Measurements from ENCODE around the gene SMAD6.
"Not testable (repeated sequence)": the region's sequence is repeated elsewhere in the genome, so short reads cannot be mapped to it uniquely, and the experiment has no call there.

SMAD6 gene

GRCh38 chr15:66826507-66826906 lies 124.5 kb downstream of the SMAD6 start:
- no peaks in the 10 kb centered on the region for H3K36me3 Mint-ChIP-seq
- H3K27ac Mint-ChIP-seq: no peak overlapping the region
- H3K4me1 Mint-ChIP-seq: peaks cover 5% of the 10 kb centered on the region
- DNase-seq (ENCODE audit: low spot score in 2 of 2) (no peak), ATAC-seq (ENCODE audit: low read depth) (no peak)
- H3K9me3 Mint-ChIP-seq: no peaks in the 10 kb centered on the region
- no peaks in the 10 kb centered on the region for H3K27me3 Mint-ChIP-seq
- H3K4me3 Mint-ChIP-seq: no peak overlapping the region

GRCh38 chr15:66827039-66827697 lies 125.1 kb downstream of the SMAD6 start:
- ATAC-seq (ENCODE audit: low read depth) (no peak), DNase-seq (ENCODE audit: low spot score in 2 of 2) (no peak)
- Mint-ChIP-seq H3K4me3 (no peak overlapping the region), H3K4me1 (peaks cover 9% of the 10 kb centered on the region), H3K27ac (no peak overlapping the region), H3K36me3 (no peaks in the 10 kb centered on the region), H3K27me3 (no peaks in the 10 kb centered on the region), H3K9me3 (no peaks in the 10 kb centered on the region)

- ATAC-seq (ENCODE audit: low read depth) (no peak), DNase-seq (ENCODE audit: low spot score in 2 of 2) (no peak)
- Mint-ChIP-seq H3K9me3 (no peaks in the 10 kb centered on the region), H3K4me1 (peaks cover 14% of the 10 kb centered on the region), H3K27me3 (no peaks in the 10 kb centered on the region), H3K36me3 (no peaks in the 10 kb centered on the region), H3K27ac (no peak overlapping the region), H3K4me3 (no peak overlapping the region)
These were observed 125.6 kb downstream of the SMAD6 start for GRCh38 chr15:66827698-66828055.

- H3K27ac Mint-ChIP-seq; H3K4me3 Mint-ChIP-seq; H3K9me3 Mint-ChIP-seq; ATAC-seq (ENCODE audit: low read depth); H3K27me3 Mint-ChIP-seq; DNase-seq (ENCODE audit: low spot score in 2 of 2); H3K36me3 Mint-ChIP-seq: not testable (repeated sequence)
- H3K4me1 Mint-ChIP-seq: peaks cover 22% of the 10 kb centered on the region
These were observed 126.9 kb downstream of the SMAD6 start for GRCh38 chr15:66828817-66829541.

GRCh38 chr15:66829551-66830121 lies 127.6 kb downstream of the SMAD6 start:
- H3K4me1 Mint-ChIP-seq: peaks cover 26% of the 10 kb centered on the region
- no peak overlapping the region for H3K4me3 Mint-ChIP-seq
- no peak overlapping the region for H3K27ac Mint-ChIP-seq
- no peaks in the 10 kb centered on the region for H3K27me3 Mint-ChIP-seq
- no peaks in the 10 kb centered on the region for H3K36me3 Mint-ChIP-seq
- H3K9me3 Mint-ChIP-seq: no peaks in the 10 kb centered on the region
- no peak for ATAC-seq (ENCODE audit: low read depth)
- DNase-seq (ENCODE audit: low spot score in 2 of 2): no peak

GRCh38 chr15:66830358-66830757 lies 128.3 kb downstream of the SMAD6 start:
- ATAC-seq (ENCODE audit: low read depth) (no peak), DNase-seq (ENCODE audit: low spot score in 2 of 2) (no peak)
- H3K4me3 Mint-ChIP-seq: no peak overlapping the region
- no peak overlapping the region for H3K27ac Mint-ChIP-seq
- peaks cover 26% of the 10 kb centered on the region for H3K4me1 Mint-ChIP-seq
- no peaks in the 10 kb centered on the region for H3K36me3 Mint-ChIP-seq
- H3K27me3 Mint-ChIP-seq: no peaks in the 10 kb centered on the region
- no peaks in the 10 kb centered on the region for H3K9me3 Mint-ChIP-seq

GRCh38 chr15:66830823-66831222 lies 128.8 kb downstream of the SMAD6 start:
- Mint-ChIP-seq H3K9me3 (no peaks in the 10 kb centered on the region), H3K27ac (peak overlapping the region; percentile 43), H3K36me3 (no peaks in the 10 kb centered on the region), H3K4me3 (no peak overlapping the region), H3K4me1 (peaks cover 26% of the 10 kb centered on the region), H3K27me3 (no peaks in the 10 kb centered on the region)
- DNase-seq (ENCODE audit: low spot score in 2 of 2) (no peak), ATAC-seq (ENCODE audit: low read depth) (no peak)

- no peaks in the 10 kb centered on the region for H3K9me3 Mint-ChIP-seq
- no peaks in the 10 kb centered on the region for H3K36me3 Mint-ChIP-seq
- no peaks in the 10 kb centered on the region for H3K27me3 Mint-ChIP-seq
- H3K4me3 Mint-ChIP-seq: no peak overlapping the region
- peaks cover 26% of the 10 kb centered on the region for H3K4me1 Mint-ChIP-seq
- no peak for ATAC-seq (ENCODE audit: low read depth)
- DNase-seq (ENCODE audit: low spot score in 2 of 2): no peak
- peak overlapping the region; percentile 43 for H3K27ac Mint-ChIP-seq
These were observed 129.3 kb downstream of the SMAD6 start for GRCh38 chr15:66831289-66831688.

- H3K4me1 Mint-ChIP-seq: peaks cover 26% of the 10 kb centered on the region
- peak overlapping the region; percentile 62 for H3K27ac Mint-ChIP-seq
- H3K36me3 Mint-ChIP-seq: no peaks in the 10 kb centered on the region
- no peaks in the 10 kb centered on the region for H3K27me3 Mint-ChIP-seq
- no peaks in the 10 kb centered on the region for H3K9me3 Mint-ChIP-seq
- ATAC-seq (ENCODE audit: low read depth) (no peak), DNase-seq (ENCODE audit: low spot score in 2 of 2) (no peak)
- no peak overlapping the region for H3K4me3 Mint-ChIP-seq
These were observed 129.9 kb downstream of the SMAD6 start for GRCh38 chr15:66831801-66832390.

Measured in memory B cell (primary cell).